GM19467 (cell line): ENCODE data around the gene DCDC2.
"Not testable (repeated sequence)": the region's sequence is repeated elsewhere in the genome, so short reads cannot be mapped to it uniquely, and the experiment has no call there.

ENCODE experiments used
- ATAC-seq: cut with Tn5 transposase; IDR thresholded peaks from one replicate; pipeline ENCODE4 v1.9.1; 2021; ENCODE audit warnings: mild to moderate bottlenecking, moderate library complexity; ENCODE audit not compliant: unreplicated experiment

Gene DCDC2

DNA sequence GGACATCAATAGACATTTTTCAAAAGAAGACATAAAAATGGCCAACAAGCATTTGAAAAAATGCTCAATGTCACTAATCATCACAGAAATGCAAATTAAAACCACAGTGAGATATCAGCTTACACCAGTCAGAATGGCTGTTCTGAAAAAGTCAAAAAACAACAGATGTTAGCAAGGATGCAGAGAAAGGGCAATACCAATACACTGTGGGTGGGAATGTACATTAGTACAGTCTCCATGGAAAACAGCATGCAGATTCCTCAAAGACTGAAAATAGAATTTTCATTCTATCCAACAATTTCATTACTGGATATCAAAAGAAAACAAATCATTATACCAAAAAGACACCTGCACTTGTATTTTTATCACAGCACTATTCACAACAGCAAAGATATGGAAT is 85.3 kb downstream of the DCDC2 start:
- no peak for ATAC-seq

DNA sequence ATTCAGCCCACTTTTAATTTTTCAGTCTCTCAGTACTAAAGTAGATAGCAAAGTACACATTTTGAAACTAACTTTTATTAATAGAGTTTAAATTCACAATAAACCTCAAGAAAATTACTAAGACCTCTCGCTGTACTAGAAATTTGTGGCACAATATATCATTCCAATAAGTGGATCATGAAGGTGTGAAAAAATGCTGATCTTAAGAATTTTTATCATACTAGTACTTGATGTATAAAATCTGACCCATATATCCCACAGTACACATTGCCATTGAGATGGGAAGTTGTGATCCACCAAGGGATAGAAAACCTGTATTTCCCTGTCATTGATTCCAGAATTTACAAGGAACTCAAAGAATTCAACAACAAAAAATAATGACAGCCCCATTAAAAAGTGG is 85.7 kb downstream of the DCDC2 start:
- no peak for ATAC-seq

DNA sequence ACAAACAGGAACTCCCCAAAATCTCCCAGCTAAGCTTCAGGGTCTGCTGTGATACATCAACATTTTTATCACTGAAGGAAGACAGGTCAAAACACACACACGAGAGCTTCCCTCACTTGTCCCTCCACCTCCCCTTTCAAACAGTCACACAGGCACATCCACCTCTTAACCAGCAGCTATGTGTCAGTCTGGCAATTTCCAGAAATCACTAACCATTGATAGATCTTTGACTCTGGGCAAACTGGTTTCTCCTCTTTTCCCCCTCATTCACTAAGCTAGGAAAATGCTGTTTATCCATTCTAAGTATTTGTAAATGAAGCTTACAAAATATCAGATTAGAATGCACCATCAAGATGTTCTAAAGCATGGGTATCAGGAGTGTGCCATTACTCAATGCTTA is 87.8 kb downstream of the DCDC2 start:
- ATAC-seq: no peak

DNA sequence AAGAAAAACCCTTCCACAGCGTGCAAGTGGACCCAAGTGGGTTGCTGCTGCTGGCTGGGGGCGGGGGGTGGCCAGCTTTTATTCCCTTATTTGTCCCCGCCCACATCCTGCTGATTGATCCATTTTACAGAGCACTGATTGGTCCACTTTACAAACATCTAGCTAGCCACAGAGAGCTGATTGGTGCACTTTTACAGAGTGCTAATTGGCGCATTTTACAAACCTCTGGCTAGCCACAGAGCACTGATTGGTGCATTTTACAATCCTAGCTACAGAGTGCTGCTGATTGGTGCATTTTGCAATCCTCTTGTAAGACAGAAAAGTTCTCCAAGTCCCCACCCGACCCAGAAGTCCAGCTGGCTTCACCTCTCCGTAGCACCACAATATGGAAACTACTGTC is 99.6 kb downstream of the DCDC2 start:
- ATAC-seq: not testable (repeated sequence)

DNA sequence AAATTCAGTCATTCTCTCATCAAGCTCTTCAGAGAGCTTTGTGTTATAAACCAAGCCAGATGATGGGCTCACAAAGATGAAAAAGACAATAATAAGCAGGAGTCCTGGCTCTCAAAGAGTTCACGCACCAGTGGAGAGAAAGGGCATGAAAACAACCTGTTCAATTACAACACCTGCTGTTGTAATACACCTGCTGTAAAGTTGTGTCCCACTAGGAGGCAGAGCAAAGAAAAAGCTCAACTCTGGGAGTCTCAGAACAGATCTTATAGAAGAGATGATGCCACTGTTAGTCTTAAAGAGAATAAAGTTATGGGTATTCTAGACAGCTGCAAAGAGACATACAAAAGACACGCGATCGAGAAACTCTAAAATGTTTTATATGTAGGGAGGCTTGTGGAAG is 100.6 kb downstream of the DCDC2 start:
- no peak for ATAC-seq

DNA sequence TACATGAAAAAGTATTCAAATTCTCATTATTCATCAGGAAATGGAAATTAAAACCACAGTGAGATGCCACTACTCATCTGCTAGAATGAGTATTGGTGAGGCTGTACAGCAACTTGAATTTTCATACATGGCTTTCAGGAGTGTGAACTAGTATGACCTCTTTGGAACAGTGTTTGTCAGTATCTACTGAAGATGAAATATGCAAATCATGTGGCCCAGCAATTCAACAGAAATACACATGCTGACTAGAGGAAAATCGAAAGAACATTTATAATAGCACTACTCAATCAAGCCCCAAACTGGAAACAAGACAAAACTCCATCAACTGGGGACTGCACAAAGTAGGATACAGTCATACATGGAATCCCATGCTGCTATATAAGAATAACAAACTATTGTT is 102.2 kb downstream of the DCDC2 start:
- ATAC-seq: peak; percentile 90

DNA sequence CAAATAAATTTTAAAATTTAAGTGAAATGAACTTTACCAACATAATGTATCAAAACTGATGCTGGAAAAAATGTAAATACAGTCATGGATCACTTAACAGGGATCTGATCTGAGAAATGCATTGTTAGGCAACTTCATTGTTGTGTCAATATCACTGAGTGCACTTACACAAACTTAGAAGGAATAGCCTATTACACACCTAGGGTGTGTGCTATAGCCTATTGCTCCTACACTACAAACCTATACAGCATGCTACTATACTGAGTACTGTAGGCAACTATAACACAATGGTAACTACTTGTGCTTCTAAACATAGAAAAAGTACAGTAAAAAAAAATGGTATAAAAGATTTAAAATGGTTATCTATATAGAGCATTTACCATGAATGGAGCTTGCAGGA is 104.5 kb downstream of the DCDC2 start:
- ATAC-seq: no peak

DNA sequence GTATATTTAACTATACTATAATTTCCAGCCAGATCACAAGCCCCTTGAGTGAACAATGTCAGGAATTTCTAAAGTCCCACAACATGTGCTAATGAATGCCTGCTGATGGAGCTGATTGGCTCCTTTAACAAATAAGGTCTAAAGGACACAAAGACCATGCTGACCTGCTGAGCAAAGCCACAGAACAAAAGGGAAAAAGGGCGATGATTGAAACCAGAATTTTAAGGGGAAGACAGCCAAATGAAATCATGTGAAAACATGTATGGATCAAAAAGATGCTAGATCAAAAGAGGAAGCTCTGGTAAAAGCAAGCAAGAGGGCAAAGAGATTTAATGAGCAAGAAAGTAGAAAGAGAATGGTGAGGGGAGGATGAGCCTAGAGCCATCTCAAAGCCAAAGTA is 105.6 kb downstream of the DCDC2 start:
- no peak for ATAC-seq

DNA sequence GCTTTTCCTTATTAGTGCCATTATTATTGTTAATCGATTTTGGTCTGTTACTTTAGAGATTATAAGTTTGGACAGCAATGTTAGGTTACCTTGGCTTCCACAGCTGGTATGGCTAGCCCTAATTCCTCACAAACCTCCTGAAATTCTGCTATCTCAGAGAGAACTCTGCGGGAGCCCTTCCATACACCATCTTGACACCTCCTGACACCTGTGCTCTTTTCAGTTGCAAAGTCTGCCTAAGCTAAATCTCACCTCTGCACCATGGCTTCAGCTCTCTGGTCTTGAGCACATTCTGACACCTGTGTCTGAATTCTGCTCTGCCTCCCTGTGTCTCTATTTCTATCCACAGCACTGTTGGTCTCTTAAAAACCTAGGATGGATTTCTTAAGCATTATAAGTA is 106.5 kb downstream of the DCDC2 start:
- ATAC-seq: no peak

DNA sequence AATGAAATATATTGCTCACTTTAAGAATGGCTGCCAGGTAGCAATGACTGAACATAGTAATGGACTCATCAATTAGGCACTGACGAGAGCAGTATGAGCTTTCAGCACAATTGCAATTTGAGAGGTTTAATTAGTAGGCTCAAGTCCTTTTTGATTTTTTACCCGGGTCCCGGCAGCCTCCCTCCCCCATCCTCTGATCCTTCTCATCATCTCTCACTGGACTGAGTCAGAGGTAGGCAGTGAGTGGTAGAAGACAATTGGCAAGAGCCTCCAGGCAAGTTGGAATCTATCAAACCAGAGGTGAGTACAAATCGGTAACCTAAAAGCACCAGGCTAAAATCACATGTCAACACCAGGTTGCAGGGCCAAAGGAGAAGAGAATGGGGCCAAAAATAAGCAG is 107.9 kb downstream of the DCDC2 start:
- ATAC-seq: no peak

DNA sequence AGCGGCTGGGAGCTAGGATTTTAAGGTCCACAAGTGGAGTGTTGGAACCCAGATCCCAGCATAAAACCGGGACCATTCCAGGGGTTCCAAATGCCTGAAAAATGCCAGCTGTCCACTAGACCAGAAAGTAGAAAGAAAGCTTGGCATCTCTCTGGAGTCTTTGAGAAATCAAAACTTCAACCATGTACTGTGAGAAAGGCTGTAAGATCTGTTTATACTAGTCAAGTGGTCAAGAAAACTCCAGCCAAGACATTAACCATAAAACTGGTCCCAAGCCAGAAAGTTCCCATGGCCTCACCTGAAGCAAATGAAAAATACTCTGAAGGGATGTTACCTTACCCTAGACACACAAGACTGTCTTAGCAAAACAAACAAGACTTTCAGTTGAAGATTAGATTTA is 112.6 kb downstream of the DCDC2 start:
- ATAC-seq: no peak

DNA sequence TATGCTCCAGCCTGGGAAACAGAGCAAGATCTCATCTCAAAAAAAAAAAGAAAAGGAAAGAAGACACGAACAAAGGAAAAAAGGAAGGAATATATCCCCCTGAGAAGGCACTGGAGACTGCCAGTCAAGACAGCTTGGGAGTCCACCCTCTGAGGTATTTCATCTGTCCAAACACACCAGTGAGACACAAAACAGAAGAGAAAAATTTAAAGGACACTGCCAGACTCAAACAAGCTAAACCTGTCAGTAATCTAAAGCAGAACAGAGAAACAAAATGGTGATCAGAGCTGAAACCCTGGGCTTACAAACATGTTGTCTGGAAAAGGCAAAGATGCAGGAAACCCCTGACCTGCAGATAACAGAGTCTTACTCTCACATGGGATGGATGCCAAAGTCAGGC is 114.9 kb downstream of the DCDC2 start:
- no peak for ATAC-seq

DNA sequence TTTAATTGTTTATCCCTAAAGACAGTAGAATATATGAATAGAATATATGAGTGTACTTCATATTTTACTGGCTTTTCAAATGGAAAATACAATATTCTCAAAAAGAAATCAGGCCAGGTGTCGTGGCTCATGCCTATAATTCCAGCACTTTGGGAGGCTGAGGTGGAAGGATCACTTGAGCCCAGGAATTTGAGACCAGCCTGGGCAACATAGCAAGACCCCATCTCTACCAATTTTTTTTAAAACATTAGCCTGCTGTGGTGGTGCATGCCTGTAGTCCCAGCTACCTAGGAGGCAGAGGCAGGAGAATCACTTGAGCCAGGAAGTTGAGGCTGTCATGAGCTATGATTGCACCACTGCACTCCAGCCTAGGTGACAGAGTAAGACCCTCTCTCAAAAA is 116.1 kb downstream of the DCDC2 start:
- not testable (repeated sequence) for ATAC-seq

DNA sequence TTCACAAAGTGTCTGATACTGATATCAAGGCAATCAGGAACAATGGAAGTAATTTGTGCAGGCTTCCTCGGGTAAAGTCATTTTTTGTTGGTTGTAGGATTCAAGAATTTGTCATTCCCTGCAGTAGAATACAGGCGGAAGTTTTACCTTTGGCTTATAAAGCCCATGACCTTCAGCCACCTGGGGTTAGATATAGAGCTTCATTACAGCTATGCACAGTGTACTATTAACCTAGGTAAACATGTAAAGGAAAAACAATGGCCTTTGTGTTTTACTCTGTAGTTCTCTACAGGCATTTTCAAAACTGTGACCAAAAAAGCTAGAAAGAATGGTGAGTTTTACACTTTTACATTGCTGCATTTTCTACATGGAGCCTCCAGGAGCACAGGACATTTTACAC is 116.9 kb downstream of the DCDC2 start:
- ATAC-seq: no peak

DNA sequence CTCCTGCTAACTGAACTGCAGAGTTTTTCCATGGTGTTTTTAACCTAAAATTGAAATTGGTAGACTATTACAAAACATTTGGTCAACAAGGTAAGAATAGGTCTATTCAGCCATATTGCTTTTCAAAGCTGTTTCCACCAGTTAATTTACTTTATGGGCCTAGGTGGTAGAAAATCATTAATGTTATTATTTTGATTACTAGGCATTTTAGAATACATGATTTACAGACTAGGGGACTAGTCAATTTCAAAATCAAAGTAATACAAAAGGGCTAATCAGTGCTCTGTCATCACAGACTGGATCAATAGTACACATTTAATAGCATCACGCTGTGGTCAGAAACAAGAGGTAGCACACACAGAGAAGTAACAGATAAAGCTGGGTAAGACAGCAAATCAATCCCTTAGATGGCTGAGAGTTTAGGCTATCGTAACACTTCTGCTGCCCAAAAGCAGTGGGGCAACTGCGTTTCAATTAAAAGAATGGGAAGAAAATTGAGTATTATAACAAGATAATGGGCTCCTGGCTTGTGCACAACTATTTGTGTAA is 117.4 kb downstream of the DCDC2 start:
- ATAC-seq: no peak

DNA sequence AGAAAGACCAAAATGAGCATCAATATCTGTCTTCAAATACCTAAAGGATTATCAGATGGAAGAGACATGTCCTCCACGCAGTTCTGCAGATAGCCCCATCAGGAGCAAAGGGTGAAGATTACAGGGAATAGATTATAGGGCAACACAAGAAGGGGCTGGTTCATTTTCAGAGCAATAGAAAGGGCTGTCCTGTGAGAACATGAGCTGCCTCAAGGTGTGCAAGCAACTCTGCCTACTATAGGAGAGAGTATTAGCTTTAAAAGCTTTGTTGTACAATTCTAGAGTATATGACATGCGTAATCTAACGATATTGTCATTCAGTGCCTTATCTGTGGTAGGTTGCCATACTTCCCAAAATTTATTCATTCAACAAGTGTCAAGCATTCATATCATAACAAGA is 119.2 kb downstream of the DCDC2 start:
- ATAC-seq: no peak

DNA sequence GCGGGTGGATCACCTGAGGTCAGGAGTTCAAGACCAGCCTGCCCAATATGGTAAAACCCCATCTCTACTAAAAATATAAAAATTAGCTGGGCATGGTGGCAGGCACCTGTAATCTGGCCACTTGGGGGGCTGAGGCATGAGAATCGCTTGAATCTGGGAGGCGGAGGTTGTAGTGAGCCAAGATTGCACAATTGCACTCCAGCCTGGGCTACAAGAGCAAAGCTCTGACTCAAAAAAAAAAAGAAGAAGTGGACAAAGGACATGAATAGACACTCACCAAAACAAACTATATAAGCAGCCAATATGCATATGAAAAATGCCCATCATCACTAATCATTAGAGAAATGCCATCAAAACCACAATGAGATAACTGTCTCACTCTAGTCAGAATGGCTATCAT is 121.1 kb downstream of the DCDC2 start:
- not testable (repeated sequence) for ATAC-seq

DNA sequence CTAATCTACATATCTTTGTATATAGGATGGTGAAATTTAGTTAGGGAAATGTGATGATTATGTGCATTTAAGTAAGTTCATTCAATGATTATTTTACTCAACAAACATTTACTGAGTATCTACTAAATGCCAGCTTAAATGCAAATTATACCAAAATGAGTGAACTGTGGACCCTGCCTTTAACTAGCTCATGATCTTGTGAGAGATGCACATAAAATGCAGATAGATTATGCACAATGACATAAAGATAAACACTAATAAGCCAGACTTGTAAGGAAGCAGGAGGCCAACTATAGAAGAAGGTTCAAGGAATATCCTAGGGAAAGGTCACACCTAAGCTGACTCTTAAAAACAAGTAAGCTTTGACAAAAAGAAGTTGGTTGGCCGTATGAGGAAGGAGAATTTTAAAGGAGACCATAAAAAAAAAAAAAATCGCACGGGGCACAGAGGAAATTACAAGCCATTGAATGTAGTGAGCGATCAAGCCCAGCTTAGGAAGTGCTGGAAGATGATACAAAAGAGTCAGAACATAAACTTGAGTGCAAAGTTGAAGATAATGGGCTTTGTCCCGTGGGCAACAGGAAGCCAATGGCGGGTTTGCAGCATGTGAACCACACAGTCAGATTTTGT is 123.9 kb downstream of the DCDC2 start:
- no peak for ATAC-seq

DNA sequence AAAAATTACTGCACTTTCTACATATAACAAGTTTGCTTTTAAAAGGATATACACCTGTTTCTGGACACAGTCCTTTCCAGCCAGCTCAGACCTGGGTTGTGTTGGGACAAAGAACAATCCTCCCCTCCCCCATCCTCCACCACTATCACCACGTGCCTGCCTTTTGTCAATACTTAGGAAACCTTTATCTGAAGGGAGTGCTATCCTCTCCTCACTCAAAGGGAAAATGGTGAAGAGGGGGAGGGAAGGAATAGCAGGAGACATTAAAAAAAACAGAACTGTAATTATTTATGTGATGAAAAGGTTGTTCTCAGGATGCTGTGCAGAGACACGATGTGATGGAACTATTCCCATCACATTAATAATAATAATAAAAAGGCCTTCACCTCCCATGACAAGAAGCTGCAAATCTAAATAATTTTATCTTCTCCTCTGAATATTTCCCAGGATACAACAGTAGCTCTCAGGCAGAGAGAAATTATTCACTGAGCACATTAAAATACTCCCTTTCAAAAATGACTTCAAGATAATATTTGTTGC is 126.4 kb downstream of the DCDC2 start:
- ATAC-seq: no peak

DNA sequence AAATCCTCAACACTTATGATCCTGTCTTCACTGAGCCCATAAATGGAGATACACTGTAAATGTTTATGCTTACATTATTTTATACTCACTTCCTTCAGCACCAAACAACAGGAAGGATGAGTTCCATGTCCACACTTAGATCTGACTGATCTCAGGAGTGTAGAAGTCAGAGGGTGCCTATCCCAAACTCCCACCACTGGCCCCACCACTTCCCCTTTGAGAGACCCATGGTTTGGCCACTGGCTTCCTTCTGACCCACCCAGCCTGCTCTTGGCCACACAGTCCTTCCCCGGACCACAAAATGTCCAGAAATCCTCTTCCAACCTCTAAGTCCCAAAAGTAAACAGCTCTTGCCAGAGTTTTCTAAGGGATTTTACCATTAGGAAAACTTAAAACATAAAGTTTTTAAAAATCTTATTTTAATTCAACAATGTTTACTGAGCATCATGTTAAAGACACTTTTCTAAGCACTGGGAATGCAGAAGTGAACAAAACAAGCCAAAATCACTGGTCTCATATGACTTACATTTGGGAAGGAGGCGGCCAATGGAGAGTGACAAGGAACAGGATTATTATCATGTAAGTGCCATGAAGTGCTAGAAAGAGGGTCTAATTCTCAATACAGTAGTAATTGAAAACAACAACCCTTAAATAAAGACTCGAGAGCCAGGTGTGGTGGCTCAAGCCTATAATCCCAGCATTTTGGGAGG is 128.0 kb downstream of the DCDC2 start:
- no peak for ATAC-seq

DNA sequence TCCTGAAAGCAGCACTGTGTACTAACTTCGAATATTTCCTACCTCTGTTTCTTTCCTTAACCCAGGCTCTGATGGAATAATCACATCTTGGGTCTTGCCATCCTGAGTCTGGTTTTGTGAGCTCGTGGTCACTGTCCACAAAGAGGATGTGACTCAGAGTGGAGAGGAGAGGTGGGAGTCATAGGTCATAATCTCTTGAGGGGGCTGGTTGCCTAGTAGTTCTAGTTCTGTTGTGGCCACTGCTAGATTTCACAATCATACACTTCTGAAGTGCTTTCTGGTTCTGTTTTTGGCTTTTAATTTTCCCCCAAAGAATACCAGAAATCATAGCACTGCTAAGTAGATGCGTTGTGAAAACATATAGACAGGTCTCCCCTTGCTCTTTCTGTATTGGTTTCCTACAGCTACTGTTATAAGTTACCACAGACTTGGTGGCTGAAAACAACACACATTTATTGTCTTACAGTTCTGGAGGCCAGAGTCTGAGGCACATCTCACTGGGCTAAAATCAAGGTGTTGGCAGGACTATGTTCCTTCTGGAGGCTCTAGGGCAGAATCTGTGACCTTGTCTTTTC is 129.1 kb downstream of the DCDC2 start:
- no peak for ATAC-seq

DNA sequence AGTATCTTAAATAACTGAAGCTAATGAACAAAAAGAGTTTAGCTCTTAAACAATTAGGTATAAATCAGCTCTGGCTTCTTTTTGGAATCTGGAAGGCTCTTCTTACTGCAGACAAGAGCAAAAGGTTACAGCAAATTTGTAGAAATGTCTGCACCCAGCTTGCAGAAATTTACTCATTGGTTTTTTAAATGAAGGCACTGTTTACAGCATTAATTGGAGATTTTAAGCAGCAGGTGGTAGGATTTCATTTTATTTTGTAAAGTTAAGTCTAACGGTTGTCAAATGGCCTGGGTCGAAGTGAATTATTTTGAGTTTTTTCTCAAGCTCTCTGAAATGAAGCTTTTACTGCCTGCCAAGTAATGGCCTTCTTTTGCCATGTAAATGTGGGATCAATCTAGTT is 129.7 kb downstream of the DCDC2 start:
- no peak for ATAC-seq
